Measurements from ENCODE around the gene GNAI2.

Gene GNAI2

GRCh38 chr3:50295553-50296431 is 59.8 kb downstream of the GNAI2 start:
- DNase-seq (ENCODE audit: low read depth) = no peak
- TF ChIP-seq CTCF (conservative IDR thresholded peaks at IDR 0.05; ENCODE audit: low read depth, low read length) = no peak
- H3K4me3 ChIP-seq (ENCODE audit: low read length) = no peak overlapping the region

- no peak for TF ChIP-seq CTCF (conservative IDR thresholded peaks at IDR 0.05; ENCODE audit: low read depth, low read length)
- no peak for DNase-seq (ENCODE audit: low read depth)
- no peak overlapping the region for H3K4me3 ChIP-seq (ENCODE audit: low read length)
These were observed 60.8 kb downstream of the GNAI2 start for GRCh38 chr3:50296721-50297383.

- no peak overlapping the region for H3K4me3 ChIP-seq (ENCODE audit: low read length)
- no peak for DNase-seq (ENCODE audit: low read depth)
- TF ChIP-seq CTCF (conservative IDR thresholded peaks at IDR 0.05; ENCODE audit: low read depth, low read length) = no peak
These were observed 61.4 kb downstream of the GNAI2 start for GRCh38 chr3:50297384-50297775.

GRCh38 chr3:50297896-50298725 is 62.1 kb downstream of the GNAI2 start:
- DNase-seq (ENCODE audit: low read depth) = no peak
- peak overlapping the region; percentile 84 for H3K4me3 ChIP-seq (ENCODE audit: low read length)
- TF ChIP-seq CTCF (conservative IDR thresholded peaks at IDR 0.05; ENCODE audit: low read depth, low read length) = peak; percentile 5

- peak; percentile 98 for DNase-seq (ENCODE audit: low read depth)
- H3K4me3 ChIP-seq (ENCODE audit: low read length) = peak within 1 kb of the TSS; percentile 84
- no peak for TF ChIP-seq CTCF (conservative IDR thresholded peaks at IDR 0.05; ENCODE audit: low read depth, low read length)
These were observed 63.0 kb downstream of the GNAI2 start, which contains the start of the genes HYAL3 and NAA80 for GRCh38 chr3:50298836-50299637. Gene HYAL3 (minus strand): TSS chr3:50299405. CDS start chr3:50295602, 3,803 bp downstream. Gene NAA80 (minus strand): TSS chr3:50299405. CDS start chr3:50297463, 1,942 bp downstream.

GRCh38 chr3:50299638-50299928 is 63.6 kb downstream of the GNAI2 start:
- no peak for DNase-seq (ENCODE audit: low read depth)
- TF ChIP-seq CTCF (conservative IDR thresholded peaks at IDR 0.05; ENCODE audit: low read depth, low read length) = no peak
- peak overlapping the region; percentile 57 for H3K4me3 ChIP-seq (ENCODE audit: low read length)
